Activated CD4-positive, alpha-beta T cell treated with anti-CD3 and anti-CD28 coated beads, Interleukin-10, Interleukin-2, amounts not matched to agents 100 ng/mL and 50 ng/mL, durations not matched to agents 16 hours and 8 hours (primary cell): ENCODE results near the gene ART3.

ENCODE experiments used
- DNase-seq: peaks from one replicate; pipeline ENCODE4 v3.0.0-alpha.2; 2020

The ART3 gene

DNA sequence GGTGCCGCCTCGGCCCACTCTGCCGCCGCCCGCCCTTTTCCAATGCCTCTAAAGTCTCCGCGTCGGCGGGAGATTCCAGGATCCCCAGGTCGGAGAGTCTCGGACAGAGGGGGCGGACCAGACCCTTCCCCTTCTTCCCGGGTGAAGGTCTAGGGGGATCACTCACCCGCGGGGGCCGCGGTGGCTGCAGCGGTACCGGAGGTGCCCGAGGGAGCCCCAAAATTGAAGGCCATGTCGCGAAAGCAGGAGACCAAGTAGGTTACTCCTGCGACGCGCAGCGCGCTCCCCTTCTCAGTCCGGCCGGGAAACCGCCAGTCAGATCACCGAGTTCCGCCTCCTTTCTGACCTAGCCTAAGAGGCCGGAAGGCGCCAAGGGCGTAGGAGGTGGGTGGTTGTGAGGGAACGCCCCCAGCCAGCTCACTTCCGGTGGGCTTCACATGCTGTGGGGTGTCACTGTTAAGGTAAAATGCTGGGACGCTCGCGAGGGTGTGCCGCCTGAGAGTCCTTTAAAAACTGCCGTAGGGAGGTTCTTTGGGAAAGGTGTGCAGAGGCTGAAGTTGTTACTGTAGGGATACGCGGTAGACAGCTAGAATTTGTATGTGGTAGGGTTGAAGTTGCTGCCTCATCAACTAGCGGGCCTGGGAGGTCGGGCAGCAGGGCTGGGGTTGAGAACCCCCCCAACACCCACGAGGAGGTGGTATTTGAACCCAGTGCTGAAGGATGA, 73.8 kb downstream of the ART3 start, which contains the start of gene NUP54:
Gene NUP54 (minus strand): TSS at position 256 of the 724 bp plus-strand sequence. CDS start 23 bp downstream, at position 233.
- DNase-seq = peak; percentile 97

DNA sequence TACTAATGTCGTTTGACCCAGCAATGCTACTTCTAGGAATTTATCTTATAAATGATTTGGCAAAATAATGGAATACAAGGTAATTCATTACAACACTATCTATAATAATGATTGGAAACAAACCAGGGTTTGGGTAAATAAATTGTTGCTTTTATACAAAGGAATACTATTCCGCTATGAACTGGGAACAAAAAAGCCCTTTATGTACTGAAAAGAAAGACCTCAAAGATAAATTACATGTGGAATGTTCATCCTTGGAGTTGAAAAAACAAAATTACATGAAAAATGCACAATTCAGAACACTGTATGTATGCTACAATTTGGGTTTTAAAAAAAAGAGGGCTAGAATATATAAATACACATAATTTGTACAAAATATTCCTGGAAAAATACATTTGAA, 78.8 kb downstream of the ART3 start:
- no peak for DNase-seq

DNA sequence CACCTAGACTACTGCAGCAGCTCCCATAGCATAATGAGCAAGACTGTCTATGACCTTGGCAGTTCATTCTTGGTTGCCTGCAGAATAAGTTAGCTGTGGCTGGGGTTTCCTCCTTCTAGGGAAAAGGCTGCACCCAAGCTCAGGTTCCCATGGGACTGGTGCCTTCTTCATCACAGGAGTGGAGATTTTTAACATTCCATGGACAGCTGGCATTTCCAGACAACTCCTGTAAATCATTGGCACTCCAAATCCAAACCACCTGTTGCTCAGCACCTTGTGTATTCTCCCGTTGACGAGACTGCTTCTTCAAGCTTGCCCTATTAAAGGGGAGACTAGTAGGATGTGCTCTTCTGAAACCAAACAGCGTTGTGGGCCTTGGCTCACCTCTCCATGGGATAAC, 81.5 kb downstream of the ART3 start:
- no peak for DNase-seq

DNA sequence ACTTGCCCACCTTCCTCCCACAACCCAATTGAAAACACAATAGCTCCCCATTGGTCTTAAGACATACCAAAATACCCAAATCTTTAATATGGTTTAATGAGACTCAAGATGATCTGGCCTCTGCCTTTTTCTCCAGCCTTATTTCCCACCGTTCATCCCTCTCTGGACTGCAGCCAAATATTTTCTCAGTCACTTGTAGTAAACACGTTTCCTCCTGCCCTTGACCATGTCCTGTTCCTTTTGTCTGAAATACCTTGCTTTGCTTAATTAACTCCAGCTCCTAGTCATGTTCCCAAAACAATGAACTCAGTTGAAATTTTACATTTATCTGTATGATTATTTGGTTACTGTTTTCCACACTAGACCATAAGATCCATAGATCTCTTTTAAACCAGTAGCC, 82.1 kb downstream of the ART3 start:
- no peak for DNase-seq

DNA sequence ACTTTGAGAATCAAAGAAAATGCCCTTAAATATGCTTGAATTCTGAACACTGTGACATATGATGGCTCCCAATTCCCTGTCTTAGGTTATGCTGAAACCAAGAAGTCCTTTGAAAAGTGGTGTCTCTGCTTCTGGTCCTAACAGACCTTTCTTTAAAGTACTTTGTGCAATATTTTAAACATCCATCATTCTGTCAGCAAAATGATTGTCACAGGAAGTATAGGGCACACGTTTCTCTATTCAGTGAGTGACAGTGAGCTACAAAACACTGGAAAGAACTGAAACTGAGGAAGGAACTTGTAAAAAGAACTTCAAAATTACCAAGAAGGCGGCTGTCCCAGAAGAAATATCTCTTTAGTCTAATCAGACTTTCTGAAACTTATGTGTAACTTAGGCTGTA, 85.8 kb downstream of the ART3 start:
- DNase-seq = no peak
